Measurements from ENCODE around the gene ZNF106.

The ZNF106 gene
- 110 to 176 reads per million in 2 donors for total RNA-seq

DNA sequence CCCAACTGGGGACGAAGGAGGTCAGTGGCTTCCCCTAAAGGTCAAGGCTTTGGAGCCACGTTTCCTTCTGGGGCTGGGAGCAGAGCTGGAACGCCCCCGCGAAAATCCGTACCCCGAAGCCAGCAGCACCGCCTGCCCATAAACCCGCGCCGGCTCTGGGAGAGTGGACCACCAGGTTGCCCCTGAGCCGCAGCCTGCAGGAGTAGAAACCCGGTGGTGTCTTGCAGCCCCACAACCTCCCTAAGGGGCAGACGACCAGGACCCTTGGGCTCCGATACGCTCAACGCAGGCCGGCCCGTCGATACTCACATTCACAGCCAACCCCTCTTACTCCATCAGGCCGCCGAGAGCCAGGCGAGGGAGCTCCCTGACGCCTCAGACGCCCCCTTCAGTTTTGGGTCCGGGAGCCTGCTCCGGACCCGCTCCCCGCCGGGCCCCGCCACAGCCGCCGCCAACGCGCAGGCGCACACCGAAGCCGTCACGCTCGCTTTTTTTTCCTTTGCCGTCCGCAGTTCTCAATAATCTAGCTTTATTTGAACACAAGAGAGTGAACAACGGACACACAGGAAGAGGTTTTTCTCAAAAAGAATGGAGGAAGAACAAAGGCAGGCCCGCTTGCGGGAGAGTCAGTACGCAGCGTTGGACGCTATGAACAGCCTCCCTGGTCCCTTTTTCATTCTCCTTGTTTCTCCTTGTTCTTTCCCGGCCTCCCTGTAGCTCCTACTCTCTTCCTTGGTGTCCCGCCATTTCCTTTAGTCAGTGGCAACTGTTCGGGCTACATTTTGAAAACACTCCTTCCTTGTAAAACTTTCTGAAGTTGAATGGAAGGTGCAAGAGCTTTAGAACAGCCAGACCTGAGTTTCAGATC, at the start of gene ZNF106:
TSS of gene ZNF106 (minus strand) at position 471 of the 868 bp plus-strand sequence. CDS start 18,852 bp downstream, outside the sequence.
- DNase-seq: peak; percentile 81

DNA sequence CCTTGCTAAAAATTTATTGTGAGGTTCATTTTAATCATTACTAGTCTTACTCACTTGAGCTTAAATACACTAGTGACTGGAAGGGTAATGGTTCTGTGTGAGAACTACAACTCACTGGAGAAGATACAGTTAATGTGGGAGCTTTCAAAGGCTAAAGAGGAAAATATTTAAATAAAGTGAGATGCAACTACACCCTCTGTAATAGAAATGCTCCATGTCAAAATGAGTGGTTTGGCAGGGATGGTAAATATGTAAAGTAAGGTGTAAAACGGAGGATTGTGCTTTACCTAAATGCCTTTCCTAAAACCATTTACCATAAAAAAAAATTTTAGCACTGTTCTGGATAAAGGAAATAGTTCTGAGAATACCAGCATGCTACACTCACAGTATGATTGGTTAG, 42.3 kb upstream of the ZNF106 start:
- no peak for DNase-seq

DNA sequence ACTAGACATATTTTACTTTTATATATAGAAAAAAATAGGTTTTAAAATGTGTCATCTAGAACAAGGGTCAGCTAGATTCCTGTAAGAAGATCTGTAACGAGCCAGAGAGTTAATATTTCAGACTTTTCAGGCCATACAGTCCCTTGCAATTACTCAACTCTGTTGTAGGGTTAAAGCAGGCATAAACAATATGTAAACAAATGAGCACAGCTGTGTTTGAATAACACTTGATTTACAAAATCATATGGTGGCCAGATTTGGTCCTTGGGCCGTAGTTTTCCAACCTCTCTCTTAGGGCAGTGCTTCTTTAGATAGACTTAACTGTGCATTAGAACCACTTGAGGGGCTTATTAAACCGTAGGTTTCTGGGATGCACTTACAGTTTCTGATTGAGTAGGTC, 38.0 kb upstream of the ZNF106 start:
- no peak for DNase-seq

DNA sequence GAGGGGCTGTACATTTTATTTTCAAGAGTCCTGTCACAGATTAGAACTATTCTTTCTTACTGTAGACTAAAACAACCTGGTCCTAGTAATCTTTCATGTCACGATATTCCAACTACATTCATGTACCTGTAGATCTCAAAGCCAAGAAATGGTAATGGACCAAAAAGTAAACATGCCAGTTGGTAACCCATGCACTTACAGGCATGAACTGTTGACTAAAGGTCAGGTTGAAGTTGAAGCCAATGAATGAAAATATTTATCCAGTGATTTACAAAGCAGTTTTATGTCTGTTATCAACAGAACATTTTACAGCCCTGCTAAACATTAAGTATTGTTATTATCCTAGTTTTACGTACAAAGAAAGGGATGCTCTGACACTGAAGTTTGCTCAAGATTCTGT, 32.4 kb upstream of the ZNF106 start:
- no peak for DNase-seq

DNA sequence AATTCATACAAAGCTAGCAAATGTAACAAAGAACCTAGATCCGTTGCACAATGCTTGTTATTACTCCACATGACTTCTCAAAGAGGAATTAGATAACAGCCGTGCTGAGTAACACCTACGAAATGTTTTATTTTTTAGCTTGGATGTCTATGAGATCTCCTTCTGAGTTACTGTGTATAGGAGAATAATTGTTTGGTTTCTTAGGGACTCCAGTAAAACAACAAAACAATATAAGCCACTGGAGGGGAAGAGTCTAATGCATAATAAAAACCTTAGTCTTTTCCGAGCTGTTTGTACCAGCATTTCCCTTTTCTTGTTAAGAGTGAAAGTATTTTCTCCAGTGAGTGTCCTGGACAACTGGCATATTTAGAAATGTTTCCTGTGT, 20.1 kb upstream of the ZNF106 start:
- no peak for DNase-seq

DNA sequence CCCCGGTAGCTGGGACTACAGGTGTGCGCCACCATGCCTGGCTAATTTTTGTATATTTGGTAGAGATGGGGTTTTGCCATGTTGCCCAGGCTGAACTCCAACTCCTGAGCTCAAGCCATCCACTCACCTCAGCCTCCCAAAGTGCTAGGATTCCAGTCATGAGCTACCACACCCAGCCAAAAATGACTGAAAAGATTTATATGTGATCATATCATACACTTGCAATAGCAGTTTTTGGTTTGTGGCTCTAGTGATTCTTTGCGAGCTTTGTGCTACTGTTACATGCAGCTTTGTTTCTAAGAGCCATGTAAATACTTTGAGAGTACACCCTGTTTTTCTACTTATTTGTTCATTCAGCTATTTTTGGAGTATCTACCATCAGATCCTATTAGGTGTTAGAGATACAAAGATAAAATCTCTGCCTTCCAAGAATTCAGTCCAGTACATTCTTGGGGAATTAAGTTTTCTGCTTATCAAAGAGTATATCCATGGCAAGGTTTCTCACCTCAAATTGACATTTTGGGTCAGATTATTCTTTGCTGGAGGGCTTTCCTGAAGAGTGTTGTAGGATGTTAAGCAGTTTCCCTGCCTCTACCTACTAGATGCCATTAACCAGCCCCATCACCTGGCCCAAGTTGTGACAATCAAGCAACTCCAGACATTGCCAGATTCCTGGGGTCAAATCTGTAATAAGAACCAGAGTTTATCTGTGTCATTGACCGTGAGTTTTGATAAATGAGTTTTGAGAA, 19.5 kb upstream of the ZNF106 start:
- DNase-seq: no peak

DNA sequence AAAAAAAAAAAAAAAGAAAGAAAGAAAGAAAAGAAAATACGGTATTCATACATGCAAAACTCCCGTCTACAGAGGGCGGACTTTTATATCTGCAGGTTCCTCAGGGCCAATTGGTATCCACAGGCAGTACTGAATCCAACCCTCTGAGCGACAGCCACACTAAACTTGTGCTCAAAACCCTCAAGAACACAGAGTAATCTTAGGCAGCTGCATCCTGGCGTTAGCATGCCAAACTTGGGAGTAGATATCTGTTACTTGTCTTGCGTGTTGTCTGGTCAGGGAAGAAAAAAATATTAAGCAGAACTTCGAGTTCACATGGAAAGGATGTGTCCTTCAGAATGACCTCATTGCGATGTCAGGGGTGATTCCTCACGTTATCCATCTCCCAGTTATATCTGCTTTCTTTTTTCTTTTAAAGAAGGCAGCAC, 17.3 kb upstream of the ZNF106 start:
- DNase-seq: no peak

DNA sequence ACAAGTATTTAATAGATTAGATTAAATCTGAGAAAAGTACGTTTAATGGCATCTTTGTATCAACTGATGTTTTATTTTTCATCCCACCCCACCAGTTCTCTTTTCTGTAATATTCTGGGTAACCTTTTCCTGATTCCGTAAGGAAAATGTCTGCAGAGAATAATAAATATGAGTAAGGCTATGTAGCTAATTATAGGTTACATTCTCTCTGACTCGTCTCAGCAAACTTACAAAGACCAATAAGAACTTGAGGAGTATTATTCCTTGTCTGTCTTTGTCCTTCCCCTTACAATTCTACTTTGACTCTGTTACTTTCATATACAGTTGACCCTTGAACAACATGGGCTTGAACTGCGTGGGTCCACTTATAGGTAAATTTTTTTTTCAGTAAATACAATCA, 16.6 kb upstream of the ZNF106 start:
- no peak for DNase-seq

DNA sequence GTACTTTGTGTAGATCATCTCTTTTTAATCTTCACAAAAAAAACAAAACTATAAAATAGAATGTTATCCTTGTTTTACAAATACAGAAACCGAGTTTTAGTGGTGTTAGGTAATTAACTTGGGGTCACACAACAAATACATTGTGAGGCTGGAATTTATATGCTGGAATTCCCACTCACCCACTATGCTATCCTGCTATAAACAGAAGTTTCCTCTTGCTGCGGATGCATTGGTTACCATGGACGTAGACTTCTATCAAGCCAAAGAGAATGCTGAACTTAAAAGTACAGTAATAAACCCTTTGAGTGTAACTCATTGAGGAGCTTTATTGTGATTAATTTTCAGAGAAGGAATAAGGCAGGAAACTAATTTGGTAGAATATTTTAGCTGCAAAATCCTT, 13.7 kb upstream of the ZNF106 start:
- no peak for DNase-seq

DNA sequence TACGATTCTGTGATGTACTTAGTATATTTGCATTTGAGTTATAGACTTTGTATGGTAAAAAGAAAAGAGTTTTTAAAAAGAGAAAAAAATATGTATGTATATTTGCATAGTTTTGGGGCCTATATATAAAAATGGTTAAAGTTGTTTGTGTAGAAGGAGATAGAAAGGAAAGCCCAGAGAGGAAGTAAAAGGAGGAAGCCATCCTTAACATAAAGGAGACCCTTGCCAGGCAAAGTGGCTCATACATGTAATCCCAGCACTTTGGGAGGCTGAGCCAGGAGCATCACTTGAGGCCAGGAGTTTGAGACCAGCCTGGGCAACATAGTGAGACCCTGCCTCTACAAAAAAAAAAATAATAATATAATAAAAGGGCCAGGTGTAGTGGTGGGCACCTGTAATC, 12.9 kb upstream of the ZNF106 start:
- no peak for DNase-seq

DNA sequence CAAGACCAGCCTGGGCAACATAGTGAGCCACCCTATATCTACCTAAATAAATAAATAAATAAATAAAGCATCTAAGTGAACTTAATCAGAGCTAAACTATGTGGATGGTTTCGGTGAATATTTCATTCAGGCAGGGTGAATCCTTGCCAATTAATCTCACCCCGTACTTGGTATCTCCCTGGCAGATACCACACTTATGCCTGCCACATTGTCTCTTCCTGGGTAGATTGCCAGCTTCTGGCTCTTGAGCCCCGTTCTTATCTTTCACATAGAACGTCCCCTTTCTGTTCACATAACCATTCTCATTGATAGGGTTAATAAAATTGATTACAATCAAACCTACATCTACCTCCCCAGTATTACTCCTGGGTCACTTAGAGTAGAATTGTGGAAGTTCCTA, 11.5 kb upstream of the ZNF106 start:
- DNase-seq: no peak

DNA sequence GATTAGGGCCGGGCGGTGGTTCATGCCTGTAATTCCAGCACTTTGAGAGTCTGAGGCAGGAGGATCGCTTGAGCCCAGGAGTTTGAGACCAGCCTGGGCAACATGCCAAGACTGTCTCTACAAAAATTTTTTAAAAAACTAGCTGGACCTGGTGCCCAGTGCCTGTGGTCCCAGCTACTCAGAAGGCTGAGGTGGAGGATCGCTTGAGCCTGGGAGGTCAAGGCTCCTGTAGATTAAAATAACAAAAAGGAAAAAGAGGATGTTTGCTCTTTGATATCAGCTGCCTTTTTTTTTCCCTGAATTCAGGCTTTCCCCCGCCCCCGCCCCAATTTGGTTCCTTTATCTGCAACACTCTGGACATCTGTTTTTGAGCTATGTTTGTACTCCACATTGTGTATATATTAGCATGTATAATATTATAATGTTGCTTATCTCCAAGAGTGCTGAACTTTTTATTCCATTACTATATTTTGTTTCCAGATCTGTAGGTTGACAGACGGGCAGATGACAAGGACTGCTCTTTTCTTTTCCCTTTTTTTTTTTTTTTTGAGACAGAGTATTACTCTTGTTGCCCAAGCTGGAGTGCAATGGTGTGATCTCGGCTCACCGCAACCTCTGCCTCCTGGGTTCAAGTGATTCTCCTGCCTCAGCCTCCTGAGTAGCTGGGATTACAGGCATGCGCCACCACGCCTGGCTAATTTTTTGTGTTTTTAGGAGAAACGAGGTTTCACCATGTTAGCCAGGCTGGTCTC, 9.1 kb upstream of the ZNF106 start:
- no peak for DNase-seq

DNA sequence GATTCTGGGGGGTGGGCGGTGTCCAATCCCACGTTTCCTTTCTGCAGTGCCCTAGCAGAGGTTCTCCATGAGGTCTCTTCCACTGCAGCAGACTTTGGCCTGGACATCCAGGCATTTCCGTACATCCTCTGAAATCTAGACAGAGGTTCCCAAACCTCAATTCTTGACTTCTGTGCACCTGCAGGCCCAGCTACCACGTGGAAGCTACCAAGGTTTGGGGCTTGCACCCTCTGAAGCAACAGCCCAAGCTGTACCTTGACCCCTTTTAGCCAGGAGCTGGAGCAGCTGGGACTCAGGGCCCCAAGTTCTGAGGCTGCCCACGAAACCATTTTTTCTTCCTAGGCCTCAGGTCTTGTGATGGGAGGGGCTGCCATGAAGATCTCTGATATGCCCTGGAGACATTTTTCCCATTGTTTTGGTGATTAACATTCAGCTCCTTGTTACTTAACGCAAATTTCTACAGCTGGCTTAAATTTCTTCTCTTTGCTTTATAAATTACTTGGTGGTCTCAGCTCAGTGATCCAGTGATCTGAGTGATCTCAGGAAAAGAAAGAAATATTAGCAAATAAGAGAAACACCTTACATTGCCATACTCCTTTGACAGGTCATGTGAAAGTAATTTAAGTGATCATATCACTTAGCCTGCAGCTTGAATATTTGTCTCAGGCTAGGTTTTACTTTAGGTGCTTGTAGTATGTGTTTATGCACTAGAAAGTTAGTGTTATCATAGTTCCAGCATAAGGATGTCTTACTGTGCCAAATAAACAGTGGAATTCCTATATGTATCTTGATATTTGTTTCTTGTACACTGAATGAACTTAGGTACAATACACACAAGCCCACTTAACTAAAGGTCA, 7.5 kb upstream of the ZNF106 start:
- no peak for DNase-seq

DNA sequence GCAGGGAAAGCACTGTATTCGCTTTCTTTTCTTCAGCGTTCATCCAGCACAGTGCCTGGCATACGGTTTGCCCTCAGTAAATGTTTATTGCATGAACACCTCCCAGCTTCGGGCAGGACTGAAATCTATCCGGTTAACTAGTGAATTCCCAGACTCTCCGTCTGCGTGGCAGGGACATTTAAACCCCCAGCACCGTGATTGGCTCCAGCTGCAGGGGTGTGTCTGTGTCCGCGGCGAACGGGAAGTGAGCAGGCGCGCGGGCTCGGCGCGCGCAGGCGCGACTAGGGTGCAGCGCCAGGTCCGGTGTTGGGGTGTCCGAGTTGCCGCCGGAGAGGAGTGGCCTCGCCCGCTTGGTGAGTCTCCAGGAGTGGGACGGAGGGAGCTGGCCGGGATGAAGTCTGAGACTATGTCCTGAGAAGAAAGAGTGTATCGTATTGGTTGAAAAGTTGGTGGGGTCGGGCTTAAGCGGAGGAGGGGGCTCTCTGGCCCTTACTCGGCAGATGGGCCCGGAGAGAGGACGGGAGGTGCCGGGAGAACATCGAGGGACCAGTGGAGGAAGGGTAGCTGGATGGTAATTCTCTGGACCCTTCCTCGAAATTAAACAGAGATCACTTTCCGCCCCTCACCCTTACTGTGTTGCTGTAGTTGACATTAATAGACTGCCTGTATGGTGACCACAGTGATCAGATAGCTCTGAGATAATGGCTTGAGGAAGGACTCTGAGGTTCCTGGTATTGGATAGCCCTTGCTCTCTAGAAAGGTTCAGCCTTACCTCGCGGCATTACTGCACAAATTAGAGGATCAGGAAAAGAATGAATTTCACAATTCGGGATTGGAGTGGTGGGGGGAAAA, 4.6 kb upstream of the ZNF106 start, which contains the start of gene SNAP23:
TSS of gene SNAP23 (plus strand) at position 274 of the 852 bp plus-strand sequence. CDS start 16,213 bp downstream, outside the sequence.
- peak; percentile 69 for DNase-seq

DNA sequence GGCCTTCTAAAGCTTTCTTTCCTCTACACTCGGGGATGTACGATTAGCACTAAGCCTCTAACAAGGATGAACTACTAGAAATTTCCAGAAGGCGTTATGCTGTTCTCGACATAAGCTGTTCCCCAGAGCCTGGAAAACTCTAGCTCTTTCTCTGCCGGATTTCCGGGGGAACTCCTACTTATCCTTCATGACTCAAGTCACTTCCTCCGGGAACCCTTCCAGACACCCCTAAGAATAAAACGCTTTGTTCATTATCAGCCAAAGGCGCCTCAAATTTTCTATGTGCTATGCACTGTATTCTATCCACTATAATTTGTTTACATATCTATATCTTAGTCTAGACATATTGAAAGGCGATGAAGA, 4.0 kb upstream of the ZNF106 start:
- DNase-seq: no peak

DNA sequence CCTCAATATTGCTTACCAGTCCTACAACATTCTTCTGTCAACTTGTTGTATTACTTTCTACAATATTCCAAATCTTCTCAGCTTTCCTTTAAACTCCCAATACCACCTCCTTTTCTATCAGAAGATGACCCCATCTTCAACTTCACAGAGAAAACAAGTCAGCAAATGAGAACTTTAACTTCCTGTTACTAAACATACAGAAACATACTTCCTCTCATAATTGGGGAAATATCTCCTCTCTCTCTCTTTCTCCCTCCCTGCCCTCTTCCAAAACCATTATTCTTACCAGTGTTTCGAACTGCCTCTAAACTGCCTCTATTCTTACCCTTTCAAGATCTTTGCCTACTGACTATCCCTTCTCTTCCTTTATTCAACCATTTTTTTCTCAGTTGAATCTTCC, 2.7 kb upstream of the ZNF106 start:
- no peak for DNase-seq

DNA sequence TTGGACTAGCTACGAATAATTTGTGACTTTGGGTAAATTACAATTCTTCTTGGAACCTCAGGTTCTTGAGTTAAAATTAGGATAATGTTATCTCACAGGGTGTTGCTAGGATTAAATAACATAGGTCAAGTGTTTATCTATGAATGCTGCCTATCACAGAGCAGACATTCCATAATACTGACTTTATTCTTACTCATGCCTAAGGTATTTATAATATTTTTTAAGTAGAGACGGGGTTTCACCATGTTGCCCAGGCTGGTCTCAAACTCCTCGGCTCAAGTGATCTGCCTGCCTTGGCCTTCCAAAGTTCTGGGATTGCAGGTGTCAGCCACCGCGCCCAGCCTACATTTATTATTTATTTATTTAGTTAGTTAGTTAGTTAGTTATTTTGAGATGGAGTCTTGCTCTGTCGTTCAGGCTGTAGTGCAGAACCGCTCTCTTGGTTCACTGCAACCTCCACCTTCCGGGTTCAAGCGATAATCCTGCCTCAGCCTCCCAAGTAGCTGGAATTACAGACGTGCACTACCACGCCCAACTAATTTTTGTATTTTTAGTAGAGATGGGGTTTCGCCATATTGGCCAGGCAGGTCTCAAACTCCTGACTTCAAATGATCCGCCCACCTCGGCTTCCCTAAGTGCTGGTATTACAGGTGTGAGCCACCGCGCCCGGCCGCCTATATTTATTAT, 741 bp upstream of the ZNF106 start:
- DNase-seq: no peak

DNA sequence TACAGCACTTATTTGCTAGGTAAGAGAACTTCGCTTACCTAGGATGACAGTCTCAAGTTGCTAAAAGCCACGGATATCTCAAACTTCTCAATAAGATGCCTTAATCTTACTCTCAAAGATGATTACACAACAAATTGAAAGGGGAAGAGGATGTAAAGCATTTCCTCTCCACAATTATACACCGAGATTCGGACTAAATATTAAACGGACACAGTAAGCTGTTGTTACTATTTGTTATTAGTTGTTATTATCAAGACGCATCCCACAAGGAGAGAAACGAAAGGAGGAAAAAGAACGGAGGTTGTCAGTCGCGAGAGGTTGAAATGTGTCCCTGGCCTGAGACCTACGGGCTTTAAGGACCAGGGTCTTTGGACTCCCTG, 660 bp downstream of the ZNF106 start:
- no peak for DNase-seq

DNA sequence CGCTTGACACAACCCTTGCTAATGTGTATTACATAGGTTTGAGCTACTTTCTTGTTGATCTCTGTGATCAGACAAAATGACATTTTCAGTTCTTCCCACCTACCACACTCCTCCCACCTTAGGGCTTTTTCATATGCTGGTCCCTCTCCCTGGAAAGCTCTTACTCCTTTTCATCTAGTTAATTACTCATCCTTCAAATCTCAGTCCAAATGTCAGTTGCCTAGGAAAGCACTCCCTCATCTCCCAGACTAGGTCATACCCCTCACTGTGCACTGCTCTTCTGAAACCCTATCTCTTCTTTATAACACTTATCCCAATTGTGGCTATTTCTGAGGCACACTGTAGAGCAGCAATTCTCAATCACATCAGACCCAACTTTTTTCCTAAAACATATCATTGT, 7.3 kb downstream of the ZNF106 start:
- no peak for DNase-seq

DNA sequence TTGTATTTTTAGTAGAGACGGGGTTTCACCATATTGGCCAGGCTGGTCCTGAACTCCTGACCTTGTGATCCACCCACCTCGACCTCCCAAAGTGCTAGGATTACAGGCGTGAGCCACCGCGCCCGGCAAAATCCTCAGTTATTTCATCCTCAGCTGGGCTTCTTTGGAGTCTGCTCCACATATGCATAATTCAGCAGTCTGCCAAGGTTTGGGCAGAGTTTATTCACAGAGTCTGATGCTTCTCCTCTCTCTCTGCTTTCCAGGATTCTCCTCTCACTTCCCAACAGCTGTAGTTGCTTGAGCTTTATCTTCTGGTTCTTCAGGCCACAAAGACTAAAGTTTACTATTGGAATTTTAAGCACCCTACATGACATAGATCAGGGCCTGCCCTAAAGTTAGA, 8.2 kb downstream of the ZNF106 start:
- no peak for DNase-seq

DNA sequence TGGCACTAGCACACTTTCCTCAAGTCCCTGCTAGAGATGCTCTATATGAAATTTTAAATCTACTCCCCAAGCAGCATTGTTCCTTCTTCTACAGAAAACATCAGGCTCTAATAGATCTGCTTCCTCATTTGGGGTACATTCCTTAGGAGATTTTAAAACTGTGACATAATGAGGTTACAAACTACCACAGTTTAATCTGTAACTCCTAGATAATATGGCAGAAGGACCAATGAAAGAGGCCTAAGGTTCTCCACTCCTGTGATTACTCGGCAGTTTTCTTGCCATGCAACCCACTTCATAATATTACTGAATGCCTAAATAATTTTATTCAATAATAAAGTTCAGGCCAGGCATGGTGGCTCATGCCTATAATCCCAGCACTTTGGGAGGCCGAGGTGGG, 16.1 kb downstream of the ZNF106 start:
- DNase-seq: no peak

All from T-helper 9 cell (primary cell).